IMR-90 (cell line): ENCODE results near the gene ZNF296.

Experiments used
- CEBPB ChIP-seq: IDR thresholded peaks from 2 replicates; pipeline ENCODE4 v1.6.1; 2012; ENCODE audit warnings: low read depth, low read length, improper control_type of control experiment
- CTCF ChIP-seq: conservative IDR thresholded peaks from 2 replicates; pipeline ENCODE4 v1.5.1; 2012; ENCODE audit warnings: mild to moderate bottlenecking, low read depth, low read length, improper control_type of control experiment
- RFX5 ChIP-seq: IDR thresholded peaks from 2 replicates; pipeline ENCODE4 v1.8.0; 2012; ENCODE audit warnings: low read depth, mild to moderate bottlenecking, low read length, moderate library complexity

- TF ChIP-seq RFX5 (no peak), CEBPB (no peak), CTCF (no peak)
These were observed 36.1 kb downstream of the ZNF296 start for GRCh38 chr19:45040059-45040771.
